GM10248 (cell line): ENCODE data around the gene VRK3.
"Not testable (repeated sequence)": the region's sequence is repeated elsewhere in the genome, so short reads cannot be mapped to it uniquely, and the experiment has no call there.

Experiments
- CTCF ChIA-PET: fragments of 300-600 bp; sonication (Branson Sonifier 250); formaldehyde crosslinking; extraction: SDS; loops from one replicate; lab custom pipeline; 2021; ENCODE audit warnings: antibody characterized with exemption; lab: Yijun Ruan, JAX
- POLR2A ChIA-PET: fragments of 350-650 bp; sonication (Branson Sonifier 250); formaldehyde crosslinking; extraction: SDS; loops from one replicate; lab custom pipeline; 2020; ENCODE audit warnings: antibody characterized with exemption; lab: Yijun Ruan, JAX
- DNase-seq: peaks from one replicate; pipeline ENCODE4 v3.0.0; 2012; ENCODE audit errors: extremely low spot score
- TF ChIP-seq, protein P1 (sequence below): IDR thresholded peaks from 2 replicates; pipeline ENCODE4 v1.5.1; 2012; ENCODE audit warnings: mild to moderate bottlenecking, low read depth; ENCODE audit errors: extremely low read depth, missing control alignments, control extremely low read depth

VRK3 gene

DNA sequence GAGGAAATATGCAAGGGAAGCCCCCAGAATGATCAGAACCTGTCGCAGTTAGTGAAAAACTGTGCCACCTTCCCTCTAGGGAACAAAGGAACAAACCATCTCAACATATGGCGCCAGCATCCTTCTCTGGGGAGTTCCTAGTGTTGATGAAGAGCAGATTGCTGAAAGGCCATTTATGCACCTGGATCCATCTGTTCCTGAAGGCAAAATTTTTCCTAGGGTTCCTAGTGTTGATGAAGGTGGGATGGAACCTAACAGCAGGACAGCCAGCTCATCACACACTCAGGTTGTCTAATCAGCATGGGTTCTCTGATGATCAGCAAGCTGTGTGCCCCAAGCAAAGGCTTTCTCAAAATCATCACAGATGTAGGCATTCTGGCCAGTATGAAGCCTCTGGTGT is 33.3 kb upstream of the VRK3 start:
- CTCF ChIA-PET: no interaction called here
- TF ChIP-seq, protein P1, sequence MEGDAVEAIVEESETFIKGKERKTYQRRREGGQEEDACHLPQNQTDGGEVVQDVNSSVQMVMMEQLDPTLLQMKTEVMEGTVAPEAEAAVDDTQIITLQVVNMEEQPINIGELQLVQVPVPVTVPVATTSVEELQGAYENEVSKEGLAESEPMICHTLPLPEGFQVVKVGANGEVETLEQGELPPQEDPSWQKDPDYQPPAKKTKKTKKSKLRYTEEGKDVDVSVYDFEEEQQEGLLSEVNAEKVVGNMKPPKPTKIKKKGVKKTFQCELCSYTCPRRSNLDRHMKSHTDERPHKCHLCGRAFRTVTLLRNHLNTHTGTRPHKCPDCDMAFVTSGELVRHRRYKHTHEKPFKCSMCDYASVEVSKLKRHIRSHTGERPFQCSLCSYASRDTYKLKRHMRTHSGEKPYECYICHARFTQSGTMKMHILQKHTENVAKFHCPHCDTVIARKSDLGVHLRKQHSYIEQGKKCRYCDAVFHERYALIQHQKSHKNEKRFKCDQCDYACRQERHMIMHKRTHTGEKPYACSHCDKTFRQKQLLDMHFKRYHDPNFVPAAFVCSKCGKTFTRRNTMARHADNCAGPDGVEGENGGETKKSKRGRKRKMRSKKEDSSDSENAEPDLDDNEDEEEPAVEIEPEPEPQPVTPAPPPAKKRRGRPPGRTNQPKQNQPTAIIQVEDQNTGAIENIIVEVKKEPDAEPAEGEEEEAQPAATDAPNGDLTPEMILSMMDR: no peak
- DNase-seq: no peak
- POLR2A ChIA-PET: no interaction called here

- DNase-seq: no peak
- TF ChIP-seq, protein P1: no peak
- ChIA-PET CTCF (no interaction called here), POLR2A (no interaction called here)
Observed at GRCh38 chr19:50053119-50053518, 27.9 kb upstream of the VRK3 start.

DNA sequence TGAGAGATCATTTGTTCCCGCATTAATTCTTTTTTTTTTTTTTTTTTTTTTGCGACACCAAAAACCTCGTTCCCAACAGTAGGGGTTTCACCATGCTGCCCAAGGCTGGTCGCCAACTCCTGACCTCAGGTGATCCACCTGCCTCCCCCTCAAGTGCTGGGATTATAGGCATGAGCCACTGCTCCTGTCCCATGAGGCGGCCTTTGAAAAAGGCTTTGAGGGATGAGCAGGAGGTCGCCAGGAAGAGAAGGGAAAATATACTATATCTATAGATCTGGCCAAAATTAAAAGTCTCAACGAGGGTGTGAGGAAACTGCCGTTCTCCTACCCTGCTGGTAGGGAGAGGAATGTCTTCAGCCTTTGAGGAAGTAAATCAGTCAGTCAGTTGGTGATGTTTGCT is 26.8 kb upstream of the VRK3 start:
- POLR2A ChIA-PET: no interaction called here
- no peak for DNase-seq
- TF ChIP-seq, protein P1: no peak
- CTCF ChIA-PET: no interaction called here

GRCh38 chr19:50051228-50051895 is 26.2 kb upstream of the VRK3 start:
- DNase-seq, POLR2A ChIA-PET, CTCF ChIA-PET: not testable (repeated sequence)

- peak; percentile 84 for DNase-seq
- POLR2A ChIA-PET: no interaction called here
- CTCF ChIA-PET: interaction anchor here (1.6 kb wide), 1 partner anchor 9 kb away, joined by 5 read pairs; no protein-coding TSS in a partner anchor
- TF ChIP-seq, protein P1: no peak
Observed at GRCh38 chr19:50050406-50051227, 25.4 kb upstream of the VRK3 start.

- ChIA-PET POLR2A (no interaction called here), CTCF (interaction anchor here (0.7 to 1.5 kb wide), 6 partner anchors 10 to 62 kb away, joined by 3 to 5 read pairs (median 3); partner anchors contain the start of gene VRK3)
- TF ChIP-seq, protein P1: no peak
- DNase-seq: no peak
Observed at GRCh38 chr19:50047671-50048070, 22.5 kb upstream of the VRK3 start.
